ENCODE measurements around the gene PACRG.

Gene PACRG

GRCh38 chr6:162778603-162779002 is 50.8 kb downstream of the PACRG start:
- no peak for DNase-seq (ENCODE audit: low read depth in 2 of 2)

- DNase-seq (ENCODE audit: low read depth in 2 of 2) = no peak
These were observed 58.0 kb downstream of the PACRG start for GRCh38 chr6:162785632-162786242.

GRCh38 chr6:162798546-162799266 is 70.9 kb downstream of the PACRG start:
- no peak for DNase-seq (ENCODE audit: low read depth in 2 of 2)

- no peak for DNase-seq (ENCODE audit: low read depth in 2 of 2)
These were observed 86.7 kb downstream of the PACRG start for GRCh38 chr6:162814426-162814973.

- DNase-seq (ENCODE audit: low read depth in 2 of 2) = no peak
These were observed 89.4 kb downstream of the PACRG start for GRCh38 chr6:162817196-162817595.

- no peak for DNase-seq (ENCODE audit: low read depth in 2 of 2)
These were observed 91.5 kb downstream of the PACRG start for GRCh38 chr6:162819284-162819683.

GRCh38 chr6:162821102-162821501 is 93.3 kb downstream of the PACRG start:
- DNase-seq (ENCODE audit: low read depth in 2 of 2) = no peak

- no peak for DNase-seq (ENCODE audit: low read depth in 2 of 2)
These were observed 97.8 kb downstream of the PACRG start for GRCh38 chr6:162825597-162825996.

- DNase-seq (ENCODE audit: low read depth in 2 of 2) = no peak
These were observed 101.4 kb downstream of the PACRG start for GRCh38 chr6:162829013-162829742.

- no peak for DNase-seq (ENCODE audit: low read depth in 2 of 2)
These were observed 106.0 kb downstream of the PACRG start for GRCh38 chr6:162833776-162834175.

GRCh38 chr6:162845972-162846371 is 118.2 kb downstream of the PACRG start:
- no peak for DNase-seq (ENCODE audit: low read depth in 2 of 2)

- no peak for DNase-seq (ENCODE audit: low read depth in 2 of 2)
These were observed 118.9 kb downstream of the PACRG start for GRCh38 chr6:162846723-162847122.

GRCh38 chr6:162849269-162849668 is 121.5 kb downstream of the PACRG start:
- no peak for DNase-seq (ENCODE audit: low read depth in 2 of 2)

- DNase-seq (ENCODE audit: low read depth in 2 of 2) = no peak
These were observed 124.4 kb downstream of the PACRG start for GRCh38 chr6:162852192-162852591.

GRCh38 chr6:162852840-162853577 is 125.2 kb downstream of the PACRG start:
- no peak for DNase-seq (ENCODE audit: low read depth in 2 of 2)

GRCh38 chr6:162854228-162854627 is 126.5 kb downstream of the PACRG start:
- DNase-seq (ENCODE audit: low read depth in 2 of 2) = no peak

- DNase-seq (ENCODE audit: low read depth in 2 of 2) = no peak
These were observed 127.0 kb downstream of the PACRG start for GRCh38 chr6:162854734-162855191.

GRCh38 chr6:162856885-162857284 is 129.1 kb downstream of the PACRG start:
- DNase-seq (ENCODE audit: low read depth in 2 of 2) = no peak

GRCh38 chr6:162857326-162857725 is 129.6 kb downstream of the PACRG start:
- DNase-seq (ENCODE audit: low read depth in 2 of 2) = no peak

- DNase-seq (ENCODE audit: low read depth in 2 of 2) = no peak
These were observed 134.7 kb downstream of the PACRG start for GRCh38 chr6:162862462-162862861.

GRCh38 chr6:162862941-162863340 is 135.2 kb downstream of the PACRG start:
- no peak for DNase-seq (ENCODE audit: low read depth in 2 of 2)

GRCh38 chr6:162863821-162864220 is 136.0 kb downstream of the PACRG start:
- no peak for DNase-seq (ENCODE audit: low read depth in 2 of 2)

Data from stimulated activated CD8-positive, alpha-beta memory T cell treated with anti-CD3 and anti-CD28 coated beads, Interleukin-15, amount 100 ng/mL, for 4 hours (primary cell).